OCI-LY7 (cell line): ENCODE measurements around the gene PTGS1. TPM values are rescaled to one million over a fixed set of nuclear protein-coding genes. Genes with fewer than 3 reads are reported as not detected.

Source experiments
- BruUV-seq: library from RNA; stranded (reverse); fragments of 400-500 nt; replicated peaks from 2 replicates; lab custom pipeline; 2021; lab: Mats Ljungman, UMichigan
- CTCF ChIA-PET: fragments of 300-600 bp; sonication (Branson Sonifier 250); formaldehyde crosslinking; loops from one replicate; lab custom pipeline; 2022; ENCODE audit warnings: antibody characterized with exemption; ENCODE audit not compliant: unreplicated experiment; lab: Charles Lee
- POLR2A ChIA-PET: fragments of 300-600 bp; sonication (Branson Sonifier 250); formaldehyde crosslinking; loops from one replicate; lab custom pipeline; 2022; ENCODE audit warnings: antibody characterized with exemption; lab: Charles Lee
- DNase-seq: peaks from one replicate; pipeline ENCODE4 v3.0.0-alpha.2; 2015; ENCODE audit warnings: low spot score
- H2AFZ ChIP-seq: fragments of 200-600 bp; sonication (generic), shearing (Covaris generic); 2 replicates; pipeline ENCODE4 v1.6.1; 2014; ENCODE audit warnings: mild to moderate bottlenecking, antibody characterized with exemption, low read length, moderate library complexity
- H3K27ac ChIP-seq: fragments of 200-600 bp; sonication (generic); 2 replicates; pipeline ENCODE4 v1.5.1; 2014; ENCODE audit warnings: mixed run types, low read depth, mild to moderate bottlenecking, moderate library complexity, low read length, inconsistent platforms; ENCODE audit not compliant: poor library complexity, severe bottlenecking
- H3K36me3 ChIP-seq: fragments of 200-600 bp; sonication (generic); 2 replicates; pipeline ENCODE4 v1.6.1; 2014; ENCODE audit warnings: mild to moderate bottlenecking, antibody characterized with exemption, low read length, moderate library complexity, mixed read lengths; ENCODE audit not compliant: insufficient read depth
- H3K4me1 ChIP-seq: fragments of 200-600 bp; sonication (generic); 2 replicates; pipeline ENCODE4 v1.5.1; 2014; ENCODE audit warnings: mild to moderate bottlenecking, low read length; ENCODE audit not compliant: insufficient read depth, poor library complexity, severe bottlenecking
- H3K4me2 ChIP-seq: fragments of 200-600 bp; sonication (generic); 2 replicates; pipeline ENCODE4 v1.6.1; 2014; ENCODE audit warnings: mild to moderate bottlenecking, low read length
- H3K4me3 ChIP-seq: fragments of 200-600 bp; sonication (generic); 2 replicates; pipeline ENCODE4 v1.5.1; 2014; ENCODE audit warnings: mild to moderate bottlenecking, low read depth, low read length; ENCODE audit not compliant: poor library complexity, severe bottlenecking
- H3K79me2 ChIP-seq: fragments of 200-600 bp; sonication (generic); 2 replicates; pipeline ENCODE4 v1.6.1; 2016; ENCODE audit warnings: low read depth, mild to moderate bottlenecking, low read length, moderate library complexity, mixed read lengths; ENCODE audit not compliant: insufficient read depth
- H3K9me2 ChIP-seq: fragments of 200-600 bp; sonication (generic); 2 replicates; pipeline ENCODE4 v1.6.1; 2016; ENCODE audit warnings: mild to moderate bottlenecking, low read length, mixed read lengths; ENCODE audit not compliant: insufficient read depth
- H3K9me3 ChIP-seq: fragments of 200-600 bp; sonication (generic); 2 replicates; pipeline ENCODE4 v1.6.1; 2014; ENCODE audit warnings: mild to moderate bottlenecking, mixed run types, low read length, mixed read lengths
- H4K20me1 ChIP-seq: fragments of 200-600 bp; sonication (generic); 2 replicates; pipeline ENCODE4 v1.6.1; 2014; ENCODE audit warnings: mild to moderate bottlenecking, antibody characterized with exemption, low read length, moderate library complexity, mixed read lengths; ENCODE audit not compliant: insufficient read depth
- CTCF ChIP-seq: fragments of 200-600 bp; sonication (generic); conservative IDR thresholded peaks from 2 replicates; pipeline ENCODE4 v1.5.1; 2014; ENCODE audit warnings: mild to moderate bottlenecking, antibody characterized with exemption, low read length, moderate library complexity, mixed read lengths
- EZH2phosphoT487 ChIP-seq: fragments of 200-600 bp; sonication (generic); IDR thresholded peaks from 2 replicates; pipeline ENCODE4 v1.6.1; 2018; ENCODE audit warnings: low read depth, borderline replicate concordance, mild to moderate bottlenecking, mixed run types, antibody characterized with exemption, low read length, moderate library complexity, mixed read lengths
- intact Hi-C: fragments of 100-400 bp; cut with micrococcal nuclease; formaldehyde crosslinking; loops from one replicate; pipeline ENCODE4 v1.10.0; 2022; ENCODE audit not compliant: unreplicated experiment
- total RNA-seq, 2 experiments: library from RNA; depleted of rRNA in 1 of 2; stranded (reverse); fragments of >200 nt in 1 of 2; shearing (Covaris generic) in 1 of 2; gene quantifications; 2 replicates each; pipeline ENCODE4 v1.2.3, GENCODE V29; 2014 to 2022

The PTGS1 gene
- total RNA-seq, 2 experiments from 2014 or later = 0.79 to 2.2 TPM

DNA sequence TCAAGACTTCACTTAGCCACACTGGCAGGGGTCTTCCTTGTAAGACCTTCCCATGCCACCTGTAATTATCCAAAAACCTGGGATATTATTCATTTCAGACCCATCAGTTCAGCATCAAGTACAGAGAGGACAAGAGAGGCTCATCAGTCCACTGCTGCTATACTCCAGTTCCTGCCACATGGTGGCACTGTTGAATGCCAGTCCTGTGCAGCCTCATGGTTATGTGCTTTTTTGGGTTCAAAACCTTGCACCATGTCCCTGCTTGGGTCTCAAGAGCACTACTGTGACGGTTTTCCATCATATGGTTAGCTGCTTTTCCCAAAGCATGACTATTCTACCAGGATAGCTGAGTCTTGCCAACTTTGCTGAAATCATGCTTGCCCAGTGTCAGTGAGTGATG lies 8.5 kb downstream of the PTGS1 start:
- H3K9me2 ChIP-seq = no peaks in the 10 kb centered on the region
- POLR2A ChIA-PET = interaction anchor here (1.6 kb wide), 1 partner anchor 9 kb away, joined by 3 read pairs; no protein-coding TSS in a partner anchor
- H3K4me1 ChIP-seq = no peaks in the 10 kb centered on the region
- H2AFZ ChIP-seq = no peak overlapping the region
- no peaks in the 10 kb centered on the region for H3K36me3 ChIP-seq
- peak; percentile 43 for DNase-seq
- BruUV-seq = no TSS peak
- H4K20me1 ChIP-seq = no peaks in the 10 kb centered on the region
- H3K4me2 ChIP-seq = no peak overlapping the region
- no peak overlapping the region for H3K27ac ChIP-seq
- TF ChIP-seq CTCF = peak; percentile 88
- TF ChIP-seq EZH2phosphoT487 = no peak
- peaks cover 8% of the 10 kb centered on the region for H3K9me3 ChIP-seq
- H3K4me3 ChIP-seq = no peak overlapping the region
- CTCF ChIA-PET = no interaction called here
- intact Hi-C loops = loop anchor here (1.0 kb wide), 1 partner anchor 74 kb away; no protein-coding TSS in a partner anchor
- no peaks in the 10 kb centered on the region for H3K79me2 ChIP-seq

GRCh38 chr9:122380293-122380692 lies 9.5 kb downstream of the PTGS1 start:
- Histone ChIP-seq H3K4me2 (no peak overlapping the region), H3K9me3 (peaks cover 8% of the 10 kb centered on the region), H3K27ac (no peak overlapping the region), H3K9me2 (no peaks in the 10 kb centered on the region), H4K20me1 (no peaks in the 10 kb centered on the region), H3K79me2 (no peaks in the 10 kb centered on the region), H3K36me3 (no peaks in the 10 kb centered on the region), H2AFZ (no peak overlapping the region), H3K4me1 (no peaks in the 10 kb centered on the region), H3K4me3 (no peak overlapping the region)
- CTCF ChIA-PET = no interaction called here
- intact Hi-C loops = loop anchor here (10.0 kb wide), 1 partner anchor 435 kb away; no protein-coding TSS in a partner anchor
- TF ChIP-seq EZH2phosphoT487 = no peak
- no peak for TF ChIP-seq CTCF
- BruUV-seq = no TSS peak
- no peak for DNase-seq
- POLR2A ChIA-PET = interaction anchor here (1.6 kb wide), 1 partner anchor 8 kb away, joined by 3 read pairs; no protein-coding TSS in a partner anchor

GRCh38 chr9:122381206-122381950 lies 10.6 kb downstream of the PTGS1 start:
- no TSS peak for BruUV-seq
- no peaks in the 10 kb centered on the region for H4K20me1 ChIP-seq
- CTCF ChIA-PET = no interaction called here
- H3K79me2 ChIP-seq = no peaks in the 10 kb centered on the region
- POLR2A ChIA-PET = interaction anchor here (0.5 to 0.7 kb wide), 2 partner anchors 123 to 1037 kb away, joined by 3 read pairs; no protein-coding TSS in a partner anchor
- no peak for DNase-seq
- H3K9me2 ChIP-seq = no peaks in the 10 kb centered on the region
- H3K36me3 ChIP-seq = no peaks in the 10 kb centered on the region
- no peak overlapping the region for H2AFZ ChIP-seq
- H3K4me2 ChIP-seq = no peak overlapping the region
- peaks cover 3% of the 10 kb centered on the region for H3K4me1 ChIP-seq
- no peak overlapping the region for H3K27ac ChIP-seq
- H3K9me3 ChIP-seq = peaks cover 8% of the 10 kb centered on the region
- TF ChIP-seq EZH2phosphoT487 = no peak
- TF ChIP-seq CTCF = no peak
- no peak overlapping the region for H3K4me3 ChIP-seq
- intact Hi-C loops = loop anchor here (10.0 kb wide), 1 partner anchor 433 kb away; no protein-coding TSS in a partner anchor
